Epithelial cell of esophagus (primary cell): ENCODE results near the gene NSUN5.
"Not testable (repeated sequence)": the region's sequence is repeated elsewhere in the genome, so short reads cannot be mapped to it uniquely, and the experiment has no call there.

ENCODE experiments used
- DNase-seq: peaks from one replicate; pipeline ENCODE4 v3.0.0; 2010; ENCODE audit warnings: low read depth
- H3K4me3 ChIP-seq: 2 replicates; pipeline ENCODE4 v1.5.1; 2011; ENCODE audit warnings: mild to moderate bottlenecking, low read length, control low read depth
- TF ChIP-seq, protein P1 (sequence below): IDR thresholded peaks from 2 replicates; pipeline ENCODE4 v1.5.1; 2011; ENCODE audit warnings: low read depth, mild to moderate bottlenecking, low read length, control low read depth, inconsistent platforms; ENCODE audit not compliant: insufficient read depth; ENCODE audit errors: missing control alignments

The NSUN5 gene

DNA sequence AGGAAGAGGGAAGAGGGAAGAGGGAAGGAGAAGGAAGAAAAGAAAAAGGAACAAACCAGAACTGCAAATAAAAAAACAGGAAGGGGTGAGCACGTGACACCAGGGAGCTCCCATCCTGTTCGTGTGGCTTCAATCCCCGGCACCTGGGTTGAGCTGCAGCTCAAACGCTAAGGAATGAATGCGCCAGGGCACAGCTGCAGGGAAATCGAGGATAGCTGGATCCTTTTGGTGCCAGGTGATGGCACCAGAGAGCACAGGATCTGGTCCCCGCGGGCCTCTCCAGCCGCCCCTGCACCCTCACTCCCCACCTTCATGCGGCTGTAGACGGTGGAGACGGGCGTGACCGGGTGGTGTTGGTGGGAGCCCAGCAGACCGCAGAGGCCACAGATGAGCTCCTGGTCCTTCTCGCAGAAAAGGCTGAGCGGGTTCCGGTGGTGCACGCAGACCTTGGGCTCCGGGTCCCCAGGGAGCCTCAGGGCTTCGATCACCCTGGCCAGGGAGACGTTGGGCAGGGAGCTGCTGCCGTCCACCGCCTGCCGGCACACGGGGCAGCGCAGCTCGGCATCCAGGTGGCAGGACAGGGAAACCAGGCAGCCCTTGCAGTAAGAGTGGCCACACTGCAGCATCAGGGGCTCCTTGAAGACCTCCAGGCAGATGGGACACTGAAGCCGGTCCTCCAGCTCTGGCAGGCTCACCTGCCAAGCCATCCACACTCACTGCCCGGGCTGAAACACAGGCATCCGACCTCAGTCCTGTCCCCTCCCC, 15.6 kb upstream of the NSUN5 start:
- DNase-seq = peak; percentile 61
- TF ChIP-seq, protein P1, sequence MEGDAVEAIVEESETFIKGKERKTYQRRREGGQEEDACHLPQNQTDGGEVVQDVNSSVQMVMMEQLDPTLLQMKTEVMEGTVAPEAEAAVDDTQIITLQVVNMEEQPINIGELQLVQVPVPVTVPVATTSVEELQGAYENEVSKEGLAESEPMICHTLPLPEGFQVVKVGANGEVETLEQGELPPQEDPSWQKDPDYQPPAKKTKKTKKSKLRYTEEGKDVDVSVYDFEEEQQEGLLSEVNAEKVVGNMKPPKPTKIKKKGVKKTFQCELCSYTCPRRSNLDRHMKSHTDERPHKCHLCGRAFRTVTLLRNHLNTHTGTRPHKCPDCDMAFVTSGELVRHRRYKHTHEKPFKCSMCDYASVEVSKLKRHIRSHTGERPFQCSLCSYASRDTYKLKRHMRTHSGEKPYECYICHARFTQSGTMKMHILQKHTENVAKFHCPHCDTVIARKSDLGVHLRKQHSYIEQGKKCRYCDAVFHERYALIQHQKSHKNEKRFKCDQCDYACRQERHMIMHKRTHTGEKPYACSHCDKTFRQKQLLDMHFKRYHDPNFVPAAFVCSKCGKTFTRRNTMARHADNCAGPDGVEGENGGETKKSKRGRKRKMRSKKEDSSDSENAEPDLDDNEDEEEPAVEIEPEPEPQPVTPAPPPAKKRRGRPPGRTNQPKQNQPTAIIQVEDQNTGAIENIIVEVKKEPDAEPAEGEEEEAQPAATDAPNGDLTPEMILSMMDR = peak; percentile 59
- not testable (repeated sequence) for H3K4me3 ChIP-seq

DNA sequence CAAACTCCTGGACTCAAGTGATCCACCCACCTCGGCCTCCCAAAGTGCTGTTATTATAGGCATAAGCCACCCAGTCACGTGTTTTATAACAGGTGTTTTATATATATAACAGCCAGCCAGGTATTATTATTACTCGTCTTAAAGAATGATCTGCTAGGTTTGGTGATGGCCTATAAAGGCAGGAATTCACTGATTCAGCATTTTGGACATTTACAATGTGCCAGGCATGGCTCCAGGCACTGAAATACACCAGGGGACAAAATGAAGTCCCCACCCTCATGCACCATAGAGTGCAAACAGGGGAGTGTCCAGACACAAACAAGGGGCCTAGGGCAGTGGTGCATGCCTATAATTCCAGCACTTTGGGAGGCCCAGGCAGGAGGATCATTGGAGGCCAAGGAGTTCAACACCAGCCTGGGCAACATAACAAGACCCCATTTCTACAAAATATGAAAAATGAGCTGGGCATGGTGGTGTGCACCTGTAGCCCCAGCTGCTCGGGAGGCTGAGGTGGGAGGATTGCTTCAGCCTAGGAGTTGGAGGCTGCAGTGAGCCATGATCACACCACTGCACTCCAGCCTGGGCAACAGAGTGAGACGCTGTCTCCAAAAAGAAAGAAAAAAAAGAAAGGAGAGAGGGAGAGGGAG, 14.9 kb upstream of the NSUN5 start:
- DNase-seq, H3K4me3 ChIP-seq: not testable (repeated sequence)

DNA sequence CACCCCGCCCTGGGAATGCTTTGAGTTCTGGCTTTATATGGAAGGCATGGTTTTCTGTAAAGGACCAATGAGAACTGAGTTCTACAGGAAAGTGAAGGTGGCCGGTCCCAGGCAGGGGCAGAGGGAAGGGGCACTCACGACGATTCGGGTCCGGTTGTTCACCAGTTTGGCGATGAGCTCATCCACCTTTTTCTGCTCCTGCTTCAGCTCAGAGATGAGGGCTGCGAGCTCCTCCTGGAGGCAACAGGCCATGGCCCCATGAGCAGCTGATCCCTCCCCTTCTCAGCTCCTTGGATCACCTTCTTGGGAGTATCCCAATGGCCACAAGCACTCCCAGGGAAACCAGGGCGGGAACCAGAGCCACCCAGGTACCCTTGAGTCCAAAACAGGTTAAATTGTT, 11.4 kb upstream of the NSUN5 start:
- not testable (repeated sequence) for H3K4me3 ChIP-seq, DNase-seq

DNA sequence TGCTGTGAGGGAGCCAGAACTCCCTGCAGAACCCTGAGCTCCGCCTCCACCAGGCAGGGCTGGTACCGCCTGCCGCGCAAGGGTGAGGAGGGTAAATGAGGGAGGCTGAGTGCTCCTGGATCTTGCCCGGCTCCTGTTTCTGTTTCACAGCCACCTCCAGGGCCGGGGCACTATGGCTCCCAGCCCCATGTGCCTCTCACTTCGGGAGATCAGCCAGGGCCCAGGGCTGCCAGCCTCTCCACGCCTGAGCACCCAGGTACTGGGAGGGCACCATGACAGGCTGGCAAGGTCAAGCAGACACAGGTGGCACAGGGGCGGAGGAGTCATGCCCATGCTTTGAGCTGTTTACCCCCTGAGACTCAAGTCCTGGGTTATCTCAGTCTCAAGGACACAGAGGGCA, 10.9 kb upstream of the NSUN5 start:
- DNase-seq, H3K4me3 ChIP-seq: not testable (repeated sequence)

DNA sequence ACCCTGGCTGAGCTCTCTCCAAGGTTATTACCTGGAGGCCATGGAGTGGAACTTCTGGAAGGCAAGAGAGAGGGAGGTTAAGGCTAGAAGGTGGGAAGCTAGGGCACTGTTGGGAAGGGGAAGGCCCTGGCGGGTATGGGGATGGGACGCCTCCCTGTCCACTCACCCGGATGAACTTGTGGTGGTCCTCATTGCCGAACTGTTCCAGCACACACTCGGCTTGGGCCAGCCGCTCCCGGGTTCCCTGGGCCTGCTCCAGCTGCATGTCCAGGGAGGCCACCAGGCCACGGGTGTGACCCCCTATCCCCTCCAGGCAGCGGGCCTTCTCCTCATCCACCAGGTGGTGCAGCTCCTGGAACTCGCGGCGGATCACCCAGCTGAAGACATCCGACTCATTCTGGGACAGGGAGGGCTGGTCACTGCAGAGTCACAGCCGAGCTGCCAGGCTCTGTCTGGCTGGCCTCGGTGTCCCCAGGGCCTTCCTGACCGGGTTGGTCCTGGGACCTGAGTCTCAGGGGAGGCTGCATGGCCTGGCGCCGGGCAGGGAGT, 10.1 kb upstream of the NSUN5 start:
- not testable (repeated sequence) for H3K4me3 ChIP-seq, DNase-seq

DNA sequence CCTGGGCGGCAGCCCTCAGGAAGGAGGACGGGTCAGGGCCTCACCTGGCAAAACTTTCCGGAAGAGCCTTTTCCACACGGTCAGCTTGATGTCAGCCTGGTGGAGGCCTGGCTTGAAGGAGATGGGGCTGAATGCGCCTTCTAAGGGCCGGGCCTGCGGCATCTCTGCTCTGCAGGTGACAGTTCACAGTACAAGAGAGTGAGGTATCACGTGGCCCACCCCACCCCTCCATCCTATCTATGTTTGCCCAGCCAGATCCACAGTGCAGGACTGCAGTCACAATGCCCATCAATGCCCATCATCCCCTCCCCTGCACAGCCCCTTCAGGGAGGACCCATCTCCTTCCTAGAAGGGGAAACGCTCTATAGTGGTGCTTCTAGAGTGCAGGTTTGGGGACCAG, 7.9 kb upstream of the NSUN5 start:
- TF ChIP-seq, protein P1 = no peak
- no peak overlapping the region for H3K4me3 ChIP-seq
- no peak for DNase-seq

DNA sequence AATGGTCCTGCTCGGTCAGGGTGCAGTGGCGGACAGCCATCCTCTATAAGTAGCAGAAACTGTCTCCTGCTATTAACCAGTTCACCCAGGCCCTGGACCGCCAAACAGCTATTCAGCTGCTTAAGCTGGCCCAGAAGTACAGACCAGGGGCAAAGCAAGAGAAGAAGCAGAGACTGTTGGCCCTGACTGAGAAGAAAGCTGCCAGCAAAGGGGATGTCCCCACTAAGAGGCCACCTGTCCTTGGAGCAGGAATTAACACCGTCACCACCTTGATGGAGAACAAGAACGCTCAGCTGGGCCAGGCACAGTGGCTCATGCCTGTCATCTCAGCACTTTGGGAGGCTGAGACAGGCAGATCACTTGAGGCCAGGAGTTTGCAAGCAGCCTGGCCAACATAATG, 5.6 kb upstream of the NSUN5 start:
- H3K4me3 ChIP-seq = no peak overlapping the region
- TF ChIP-seq, protein P1 = no peak
- no peak for DNase-seq

DNA sequence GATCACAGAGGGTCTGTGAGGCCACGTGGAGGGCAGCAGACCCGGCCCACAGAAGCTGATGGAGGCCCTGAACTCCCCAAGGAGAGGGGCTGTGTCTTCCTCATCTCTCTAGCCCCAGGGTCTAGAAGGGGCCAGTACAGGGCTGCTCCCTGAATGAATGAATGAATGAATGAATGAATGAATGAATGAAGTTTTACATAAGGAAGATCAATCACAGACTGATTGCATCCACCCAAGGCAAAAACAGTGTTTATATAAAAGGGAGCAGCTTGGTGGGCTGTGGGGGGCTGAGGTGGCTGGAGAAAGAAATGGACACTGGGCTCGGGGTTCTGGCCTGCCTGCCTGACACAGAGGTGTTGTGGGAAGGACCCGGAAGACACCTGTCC, 4.9 kb upstream of the NSUN5 start:
- TF ChIP-seq, protein P1 = no peak
- DNase-seq = no peak
- H3K4me3 ChIP-seq = no peak overlapping the region

DNA sequence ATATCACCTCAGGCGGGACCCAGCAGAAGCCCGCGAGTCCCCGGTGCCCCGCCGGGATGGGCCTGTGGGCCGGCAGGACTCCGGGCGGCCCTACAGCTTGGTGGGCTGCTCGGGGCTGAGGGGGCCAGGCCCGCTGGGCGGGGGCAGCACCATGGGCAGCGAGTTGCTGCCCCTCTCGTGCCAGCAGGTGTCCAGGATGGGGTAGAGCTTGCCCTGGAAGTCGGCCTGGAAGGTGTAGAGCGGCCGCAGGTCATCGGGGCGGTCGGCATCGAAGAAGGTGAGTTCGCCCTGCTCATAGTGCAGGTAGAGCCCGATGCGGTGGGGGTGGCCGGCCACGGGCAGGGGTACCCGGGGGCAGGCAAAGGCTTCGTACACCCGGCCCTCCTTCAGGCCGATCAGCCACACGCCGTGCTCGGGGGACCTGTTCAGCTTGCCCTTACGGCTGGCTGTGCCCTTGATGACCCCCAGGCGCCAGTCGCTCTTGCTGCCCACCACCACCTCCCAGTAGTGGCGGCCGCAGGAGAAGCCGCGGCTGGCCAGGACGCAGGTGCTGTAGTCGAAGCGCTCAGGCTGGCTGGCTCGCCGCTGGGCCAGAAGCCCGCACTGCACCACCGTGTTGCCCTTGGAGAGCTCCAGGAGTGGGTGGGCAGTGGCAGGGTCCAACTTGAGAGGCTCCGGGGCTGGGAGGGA, 4.3 kb upstream of the NSUN5 start:
- DNase-seq = no peak
- no peak overlapping the region for H3K4me3 ChIP-seq
- TF ChIP-seq, protein P1 = no peak

DNA sequence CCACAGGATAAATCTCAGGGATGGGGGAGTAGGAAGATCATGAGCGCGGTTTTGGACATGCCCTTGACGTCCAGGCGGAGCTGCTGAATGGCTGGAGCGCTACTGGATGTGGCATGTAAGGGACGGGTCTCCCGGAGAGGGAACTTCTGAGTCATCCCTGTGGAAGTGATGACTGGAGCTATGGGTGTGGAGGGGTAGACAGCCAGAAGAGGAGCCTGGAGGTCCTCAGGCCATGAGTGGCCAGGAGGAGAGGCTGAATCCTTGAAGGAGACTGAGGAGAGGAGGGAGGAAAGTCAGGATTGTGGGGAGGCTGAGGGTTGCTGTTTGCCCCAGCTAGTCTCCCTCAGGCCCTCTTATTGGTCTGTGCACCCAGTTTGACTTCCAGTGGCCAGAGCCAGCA, 2.8 kb upstream of the NSUN5 start:
- peak; percentile 17 for DNase-seq
- not testable (repeated sequence) for H3K4me3 ChIP-seq
